MCF 10A (cell line): ENCODE measurements around the gene ASF1B. TPM values are rescaled to one million over a fixed set of nuclear protein-coding genes. Genes with fewer than 3 reads are reported as not detected.

ENCODE experiments used
- BruUV-seq: library from RNA; stranded (reverse); fragments of 400-500 nt; replicated peaks from 2 replicates; lab custom pipeline; 2021; lab: Mats Ljungman, UMichigan
- CTCF ChIA-PET: fragments of 300-600 bp; sonication (Branson Sonifier 250); formaldehyde crosslinking; extraction: SDS; loops from one replicate; lab custom pipeline; 2021; ENCODE audit warnings: antibody characterized with exemption, inconsistent platforms; lab: Yijun Ruan, JAX
- POLR2A ChIA-PET: fragments of 300-600, 350-650 bp; sonication (Branson Sonifier 250); formaldehyde crosslinking; extraction: SDS; loops from one replicate; lab custom pipeline; 2020; ENCODE audit warnings: antibody characterized with exemption, inconsistent platforms; lab: Yijun Ruan, JAX
- DNase-seq: peaks from one replicate; pipeline ENCODE4 v3.0.0-alpha.2; 2018; ENCODE audit not compliant: unreplicated experiment
- H3K27ac Mint-ChIP-seq: one replicate; pipeline ENCODE4 v1.8.0; 2022; ENCODE audit warnings: mild to moderate bottlenecking, low read depth, mixed read lengths; ENCODE audit not compliant: unreplicated experiment
- H3K27me3 Mint-ChIP-seq: one replicate; pipeline ENCODE4 v1.8.0; 2022; ENCODE audit warnings: mixed read lengths; ENCODE audit not compliant: insufficient read depth, unreplicated experiment
- H3K36me3 Mint-ChIP-seq: one replicate; pipeline ENCODE4 v1.8.0; 2022; ENCODE audit warnings: mild to moderate bottlenecking, moderate library complexity, mixed read lengths; ENCODE audit not compliant: insufficient read depth, unreplicated experiment
- H3K4me1 Mint-ChIP-seq: one replicate; pipeline ENCODE4 v1.8.0; 2022; ENCODE audit warnings: mixed read lengths; ENCODE audit not compliant: insufficient read depth, unreplicated experiment
- H3K4me3 Mint-ChIP-seq: one replicate; pipeline ENCODE4 v1.8.0; 2022; ENCODE audit warnings: mild to moderate bottlenecking, moderate library complexity, mixed read lengths; ENCODE audit not compliant: unreplicated experiment
- H3K9me3 Mint-ChIP-seq: one replicate; pipeline ENCODE4 v1.8.0; 2022; ENCODE audit warnings: mixed read lengths; ENCODE audit not compliant: unreplicated experiment
- intact Hi-C: fragments of 100-400 bp; cut with micrococcal nuclease; formaldehyde crosslinking; loops from 2 replicates; pipeline ENCODE4 v1.14.1; 2022
- total RNA-seq: library from RNA; stranded (reverse); gene quantifications from 2 replicates; pipeline ENCODE4 v1.2.3, GENCODE V29; 2022
- TF ChIP-seq, protein P1 (sequence below): fragments of 200-600 bp; IDR thresholded peaks from one replicate; pipeline ENCODE4 v1.8.0; 2022; ENCODE audit warnings: antibody characterized with exemption, mild to moderate bottlenecking; ENCODE audit not compliant: unreplicated experiment

The ASF1B gene
- total RNA-seq, 1 experiment from 2014 or later, result 7.0 TPM

- Mint-ChIP-seq H3K27me3 (no peaks in the 10 kb centered on the region), H3K9me3 (no peaks in the 10 kb centered on the region), H3K36me3 (no peaks in the 10 kb centered on the region), H3K4me3 (no peak overlapping the region), H3K27ac (no peak overlapping the region), H3K4me1 (no peaks in the 10 kb centered on the region)
- ChIA-PET POLR2A (interaction anchor here (0.7 to 1.9 kb wide), 3 partner anchors 10 to 39 kb away, joined by 3 to 5 read pairs (median 4); no protein-coding TSS in a partner anchor), CTCF (interaction anchor here (0.6 to 3.4 kb wide), 12 partner anchors 9 to 793 kb away, joined by 3 to 24 read pairs (median 3); partner anchors contain the start of gene PALM3)
- no peak for DNase-seq
- no TSS peak for BruUV-seq
- intact Hi-C loops, result no loop called here
- TF ChIP-seq, protein P1, sequence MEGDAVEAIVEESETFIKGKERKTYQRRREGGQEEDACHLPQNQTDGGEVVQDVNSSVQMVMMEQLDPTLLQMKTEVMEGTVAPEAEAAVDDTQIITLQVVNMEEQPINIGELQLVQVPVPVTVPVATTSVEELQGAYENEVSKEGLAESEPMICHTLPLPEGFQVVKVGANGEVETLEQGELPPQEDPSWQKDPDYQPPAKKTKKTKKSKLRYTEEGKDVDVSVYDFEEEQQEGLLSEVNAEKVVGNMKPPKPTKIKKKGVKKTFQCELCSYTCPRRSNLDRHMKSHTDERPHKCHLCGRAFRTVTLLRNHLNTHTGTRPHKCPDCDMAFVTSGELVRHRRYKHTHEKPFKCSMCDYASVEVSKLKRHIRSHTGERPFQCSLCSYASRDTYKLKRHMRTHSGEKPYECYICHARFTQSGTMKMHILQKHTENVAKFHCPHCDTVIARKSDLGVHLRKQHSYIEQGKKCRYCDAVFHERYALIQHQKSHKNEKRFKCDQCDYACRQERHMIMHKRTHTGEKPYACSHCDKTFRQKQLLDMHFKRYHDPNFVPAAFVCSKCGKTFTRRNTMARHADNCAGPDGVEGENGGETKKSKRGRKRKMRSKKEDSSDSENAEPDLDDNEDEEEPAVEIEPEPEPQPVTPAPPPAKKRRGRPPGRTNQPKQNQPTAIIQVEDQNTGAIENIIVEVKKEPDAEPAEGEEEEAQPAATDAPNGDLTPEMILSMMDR, result no peak
Measured at GRCh38 chr19:14070268-14071050, 65.9 kb downstream of the ASF1B start.

Other genes starting within 250 kb of the ASF1B start
- gene BRME1, start 230.5 kb downstream of the ASF1B start, total RNA-seq, result 0.75 and 1.8 TPM in 2 replicates
- 36.7 and 37.1 TPM in 2 replicates for gene CC2D1A, start 230.4 kb downstream of the ASF1B start, total RNA-seq
- 0.25 and 0.51 TPM in 2 replicates for gene PODNL1, start 198.2 kb downstream of the ASF1B start, total RNA-seq
- 17.6 and 19.3 TPM in 2 replicates for gene DCAF15, start 184.1 kb downstream of the ASF1B start, total RNA-seq
- 16.8 and 17.7 TPM in 2 replicates for gene RFX1, start 130.3 kb downstream of the ASF1B start, total RNA-seq
- not detected in 2 replicates for gene RLN3, start 108.4 kb downstream of the ASF1B start, total RNA-seq
- 1.7 and 2.7 TPM in 2 replicates for gene IL27RA, start 104.8 kb downstream of the ASF1B start, total RNA-seq
- gene PALM3, start 74.5 kb downstream of the ASF1B start, total RNA-seq, result not detected in 2 replicates
- gene MISP3, start 63.8 kb downstream of the ASF1B start, total RNA-seq, result 0.32 and 0.54 TPM in 2 replicates
- not detected in 2 replicates for gene C19orf67, start 50.8 kb downstream of the ASF1B start, total RNA-seq
- 12.9 and 19.8 TPM in 2 replicates for gene SAMD1, start 45.8 kb downstream of the ASF1B start, total RNA-seq
- gene PRKACA, start 18.8 kb downstream of the ASF1B start, total RNA-seq, result 44.7 and 49.8 TPM in 2 replicates
- gene ADGRL1, start 69.6 kb upstream of the ASF1B start, total RNA-seq, result 13.0 and 15.9 TPM in 2 replicates
- gene ADGRE5, start 244.9 kb upstream of the ASF1B start, total RNA-seq, result 44.5 and 47.9 TPM in 2 replicates